IMR-90 (cell line): Measurements from ENCODE around the gene RAET1G. TPM values are rescaled to one million over a fixed set of nuclear protein-coding genes. Genes with fewer than 3 reads are reported as not detected.

Source experiments
- ATAC-seq: fragments of 200-7000 bp; cut with Tn5 transposase; 2 replicates; pipeline ENCODE4 v1.9.1; 2020; ENCODE audit warnings: low read depth, mild to moderate bottlenecking, moderate library complexity
- BruUV-seq: library from RNA; stranded (reverse); fragments of 400-500 nt; replicated peaks from 2 replicates; lab custom pipeline; 2021; lab: Mats Ljungman, UMichigan
- CTCF ChIA-PET: fragments of 300-600 bp; formaldehyde crosslinking; extraction: SDS; loops from one replicate; lab custom pipeline; 2021; ENCODE audit warnings: antibody characterized with exemption; lab: Yijun Ruan, JAX
- POLR2A ChIA-PET: fragments of 300-600 bp; sonication (Branson Sonifier 250); formaldehyde crosslinking; loops from one replicate; lab custom pipeline; 2022; ENCODE audit warnings: antibody characterized with exemption; ENCODE audit not compliant: unreplicated experiment; lab: Charles Lee
- DNase-seq: peaks from one replicate; pipeline ENCODE4 v3.0.0; 2013
- H2AFZ ChIP-seq: replicated peaks from 2 replicates; pipeline ENCODE3; 2013; ENCODE audit warnings: low read length, mild to moderate bottlenecking; ENCODE audit not compliant: poor library complexity
- H2AK5ac ChIP-seq: 2 replicates; pipeline ENCODE4 v1.6.1; 2013; ENCODE audit warnings: low read depth, low read length, inconsistent platforms
- H2AK9ac ChIP-seq: replicated peaks from 2 replicates; pipeline ENCODE3; 2013; ENCODE audit warnings: mild to moderate bottlenecking, low read depth, low read length, moderate library complexity; ENCODE audit not compliant: poor library complexity
- H2BK120ac ChIP-seq: 2 replicates; pipeline ENCODE4 v1.6.1; 2013; ENCODE audit warnings: low read depth, low read length, inconsistent platforms
- H2BK15ac ChIP-seq: 3 replicates; pipeline ENCODE4 v1.6.1; 2013; ENCODE audit warnings: low read depth, low read length, inconsistent platforms
- H2BK20ac ChIP-seq: 2 replicates; pipeline ENCODE4 v1.6.1; 2013; ENCODE audit warnings: low read depth, mild to moderate bottlenecking, inconsistent platforms, low read length, moderate library complexity
- H2BK5ac ChIP-seq: 2 replicates; pipeline ENCODE4 v1.6.1; 2013; ENCODE audit warnings: mild to moderate bottlenecking, low read depth, low read length, inconsistent platforms; ENCODE audit not compliant: poor library complexity, severe bottlenecking
- H3K14ac ChIP-seq: replicated peaks from 2 replicates; pipeline ENCODE4 v1.6.1; 2013; ENCODE audit warnings: low read depth, low read length, inconsistent platforms
- H3K18ac ChIP-seq: 2 replicates; pipeline ENCODE4 v1.6.1; 2013; ENCODE audit warnings: low read depth, low read length, control low read depth
- H3K23ac ChIP-seq: 2 replicates; pipeline ENCODE4 v1.6.1; 2013; ENCODE audit warnings: low read depth, low read length, inconsistent platforms
- H3K27ac ChIP-seq: 2 replicates; pipeline ENCODE4 v1.5.1; 2013; ENCODE audit warnings: mild to moderate bottlenecking, control low read depth, low read length; ENCODE audit not compliant: insufficient read depth
- H3K27me3 ChIP-seq: 2 replicates; pipeline ENCODE4 v1.6.1; 2013; ENCODE audit warnings: low read length; ENCODE audit not compliant: control insufficient read depth, insufficient read depth
- H3K36me3 ChIP-seq: 2 replicates; pipeline ENCODE4 v1.6.1; 2013; ENCODE audit warnings: low read length, mixed read lengths; ENCODE audit not compliant: control insufficient read depth, insufficient read depth
- H3K4ac ChIP-seq: 2 replicates; pipeline ENCODE4 v1.6.1; 2013; ENCODE audit warnings: low read depth, low read length, inconsistent platforms
- H3K4me1 ChIP-seq: 2 replicates; pipeline ENCODE4 v1.6.1; 2013; ENCODE audit warnings: low read length, mixed read lengths; ENCODE audit not compliant: control insufficient read depth, insufficient read depth
- H3K4me2 ChIP-seq: 2 replicates; pipeline ENCODE4 v1.6.1; 2013; ENCODE audit warnings: low read depth, mild to moderate bottlenecking, control low read depth, low read length, moderate library complexity
- H3K4me3 ChIP-seq: 2 replicates; pipeline ENCODE4 v1.5.1; 2013; ENCODE audit warnings: low read depth, mild to moderate bottlenecking, control low read depth, low read length, moderate library complexity; ENCODE audit not compliant: insufficient read depth
- H3K56ac ChIP-seq: 2 replicates; pipeline ENCODE4 v1.6.1; 2013; ENCODE audit warnings: low read length, inconsistent platforms; ENCODE audit not compliant: insufficient read depth; ENCODE audit errors: extremely low read depth
- H3K79me1 ChIP-seq, 2 experiments: 2 replicates each; pipeline ENCODE4 v1.6.1; 2013; ENCODE audit warnings: low read length in 2 of 2, inconsistent platforms in 1 of 2, low read depth in 1 of 2
- H3K9ac ChIP-seq: 2 replicates; pipeline ENCODE4 v1.6.1; 2013; ENCODE audit warnings: low read depth, low read length, control low read depth
- H3K9me1 ChIP-seq: 2 replicates; pipeline ENCODE4 v1.6.1; 2013; ENCODE audit warnings: low read length, inconsistent platforms; ENCODE audit not compliant: insufficient read depth
- H3K9me3 ChIP-seq: 2 replicates; pipeline ENCODE4 v1.6.1; 2013; ENCODE audit warnings: low read length; ENCODE audit not compliant: control insufficient read depth, insufficient read depth
- H4K20me1 ChIP-seq: 2 replicates; pipeline ENCODE4 v1.6.1; 2013; ENCODE audit warnings: low read length, inconsistent platforms; ENCODE audit not compliant: insufficient read depth
- H4K5ac ChIP-seq: 2 replicates; pipeline ENCODE4 v1.6.1; 2013; ENCODE audit warnings: mild to moderate bottlenecking, low read depth, low read length, control low read depth
- H4K8ac ChIP-seq, 2 experiments: 2 replicates each; pipeline ENCODE4 v1.6.1; 2013; ENCODE audit warnings: low read depth in 2 of 2, low read length in 2 of 2, control low read depth in 1 of 2, inconsistent platforms in 1 of 2
- H4K91ac ChIP-seq: 2 replicates; pipeline ENCODE4 v1.6.1; 2013; ENCODE audit warnings: low read depth, low read length, inconsistent platforms; ENCODE audit not compliant: insufficient read depth
- BHLHE40 ChIP-seq: fragments of 150-350 bp; IDR thresholded peaks from 2 replicates; pipeline ENCODE4 v1.6.1; 2016; ENCODE audit warnings: mild to moderate bottlenecking, low read depth, low read length
- CEBPB ChIP-seq: IDR thresholded peaks from 2 replicates; pipeline ENCODE4 v1.6.1; 2012; ENCODE audit warnings: low read depth, low read length, improper control_type of control experiment
- CHD1 ChIP-seq: IDR thresholded peaks from 2 replicates; pipeline ENCODE4 v1.6.1; 2012; ENCODE audit warnings: low read depth, low read length, improper control_type of control experiment
- CTCF ChIP-seq: conservative IDR thresholded peaks from 2 replicates; pipeline ENCODE4 v1.5.1; 2012; ENCODE audit warnings: mild to moderate bottlenecking, low read depth, low read length, improper control_type of control experiment
- ELK1 ChIP-seq: fragments of 150-350 bp; IDR thresholded peaks from 2 replicates; pipeline ENCODE4 v1.6.1; 2016; ENCODE audit warnings: low read depth, mild to moderate bottlenecking, low read length, moderate library complexity, borderline replicate concordance
- FOS ChIP-seq: fragments of 150-350 bp; IDR thresholded peaks from 2 replicates; pipeline ENCODE4 v1.6.1; 2016; ENCODE audit warnings: low read depth, low read length
- MAFK ChIP-seq: IDR thresholded peaks from 2 replicates; pipeline ENCODE4 v1.6.1; 2012; ENCODE audit warnings: low read depth, low read length, improper control_type of control experiment
- MAZ ChIP-seq: IDR thresholded peaks from 2 replicates; pipeline ENCODE4 v1.6.1; 2012; ENCODE audit warnings: low read depth, mild to moderate bottlenecking, low read length, improper control_type of control experiment, moderate library complexity, borderline replicate concordance
- MXI1 ChIP-seq: IDR thresholded peaks from 2 replicates; pipeline ENCODE4 v1.6.1; 2012; ENCODE audit warnings: low read depth, mild to moderate bottlenecking, low read length, moderate library complexity, borderline replicate concordance
- NFE2L2 ChIP-seq: fragments of 150-350 bp; IDR thresholded peaks from 2 replicates; pipeline ENCODE4 v1.6.1; 2016; ENCODE audit warnings: low read depth, mild to moderate bottlenecking, low read length
- POLR2A ChIP-seq: IDR thresholded peaks from 2 replicates; pipeline ENCODE4 v1.6.1; 2012; ENCODE audit warnings: mild to moderate bottlenecking, low read depth, low read length
- RFX5 ChIP-seq: IDR thresholded peaks from 2 replicates; pipeline ENCODE4 v1.8.0; 2012; ENCODE audit warnings: low read depth, mild to moderate bottlenecking, low read length, moderate library complexity
- SMC3 ChIP-seq: fragments of 150-350 bp; IDR thresholded peaks from 2 replicates; pipeline ENCODE4 v1.6.1; 2016; ENCODE audit warnings: low read depth, mild to moderate bottlenecking, antibody characterized with exemption, low read length, moderate library complexity
- USF2 ChIP-seq: fragments of 150-350 bp; IDR thresholded peaks from 2 replicates; pipeline ENCODE4 v1.6.1; 2017; ENCODE audit warnings: mild to moderate bottlenecking, antibody characterized with exemption, low read length, low read depth
- WGBS, 2 experiments: methylation state at CpG; one replicate each; pipeline versions ENCODE4 v1.1.5 to v1.1.7; 2013; ENCODE audit warnings: missing lambda C conversion rate in 2 of 2; ENCODE audit not compliant: insufficient read length in 1 of 2; ENCODE audit errors: extremely low coverage in 2 of 2; 5-methylcytosine and 5-hydroxymethylcytosine counted together
- dilution Hi-C: fragments of 300-500 bp; cut with HindIII; formaldehyde crosslinking; loops from one replicate; pipeline ENCODE4 v1.14.3; 2018; ENCODE audit warnings: low sequenced_read_pairs; ENCODE audit not compliant: unreplicated experiment
- in situ Hi-C: fragments of 300-500 bp; cut with MboI; formaldehyde crosslinking; loops from 3 replicates; pipeline ENCODE4 v1.14.3; 2019; ENCODE audit warnings: low sequenced_read_pairs, inconsistent platforms, mixed read lengths
- intact Hi-C: fragments of 100-400 bp; cut with micrococcal nuclease; formaldehyde crosslinking; loops from 2 replicates; pipeline ENCODE4 v1.10.0; 2022
- polyA plus RNA-seq, 3 experiments: library from polyadenylated mRNA; depleted of rRNA; stranded (reverse); fragments of >200 nt; gene quantifications; 2 replicates each; pipeline ENCODE4 v1.2.3, GENCODE V29; 2012; ENCODE audit warnings: low replicate concordance in 1 of 3
- total RNA-seq: library from RNA; depleted of rRNA; stranded (reverse); fragments of >200 nt; gene quantifications from 2 replicates; pipeline ENCODE4 v1.2.3, GENCODE V29; 2012

The RAET1G gene
- total and polyA plus RNA-seq, 2 of the 4 experiments (the other 2 are of a cell fraction), result 1.3 to 4.2 TPM

- H3K4me2 ChIP-seq, result no peak overlapping the region
- H3K56ac ChIP-seq, result no peak overlapping the region
- no TSS peak for BruUV-seq
- H3K27ac ChIP-seq, result no peak overlapping the region
- H3K36me3 ChIP-seq, result no peaks in the 10 kb centered on the region
- H3K9ac ChIP-seq, result no peak overlapping the region
- H3K4ac ChIP-seq, result no peak overlapping the region
- no peak overlapping the region for H3K23ac ChIP-seq
- peak overlapping the region; percentile 47 for H2AFZ ChIP-seq
- intact Hi-C loops (loop anchor here (1.0 to 10.0 kb wide), 4 partner anchors 83 to 880 kb away; partner anchors contain the start of gene ULBP3), dilution Hi-C loops (no loop called here), in situ Hi-C loops (loop anchor here (5.0 to 25.0 kb wide), 3 partner anchors 73 to 880 kb away; no protein-coding TSS in a partner anchor)
- H2AK9ac ChIP-seq, result no peak overlapping the region
- peaks cover 4% of the 10 kb centered on the region; the same call in 1 of the 2 replicates for H3K4me1 ChIP-seq
- H3K79me1 ChIP-seq, result no peaks in the 10 kb centered on the region
- H3K14ac ChIP-seq, result no peak overlapping the region
- POLR2A ChIA-PET, result no interaction called here
- WGBS, 2 experiments, result 50% methylated on average over 1 of the region's 11 CpGs; no CpG with 5 or more reads in 1 of the 2 experiments
- H3K18ac ChIP-seq, result no peak overlapping the region
- no peak overlapping the region for H2BK15ac ChIP-seq
- H4K5ac ChIP-seq, result no peak overlapping the region
- ATAC-seq (peak; percentile 77), DNase-seq (peak; percentile 77)
- H4K91ac ChIP-seq, result no peak overlapping the region
- CTCF ChIA-PET, result interaction anchor here (1.8 kb wide), 1 partner anchor 82 kb away, joined by 6 read pairs; no protein-coding TSS in a partner anchor
- H2BK20ac ChIP-seq, result no peak overlapping the region
- no peak overlapping the region for H3K4me3 ChIP-seq
- H4K8ac ChIP-seq, result no peak overlapping the region
- peaks cover 51% of the 10 kb centered on the region for H3K27me3 ChIP-seq
- no peaks in the 10 kb centered on the region for H4K20me1 ChIP-seq
- H3K9me3 ChIP-seq, result no peaks in the 10 kb centered on the region
- H2AK5ac ChIP-seq, result no peak overlapping the region
- no peak overlapping the region for H2BK120ac ChIP-seq
- no peak overlapping the region for H2BK5ac ChIP-seq
- no peaks in the 10 kb centered on the region for H3K9me1 ChIP-seq
- TF ChIP-seq CTCF (peak; percentile 85), CHD1 (no peak), USF2 (no peak), RFX5 (no peak), BHLHE40 (no peak), NFE2L2 (no peak), POLR2A (no peak), MXI1 (no peak), FOS (no peak), SMC3 (peak; percentile 83), MAZ (no peak), ELK1 (no peak), CEBPB (peak; percentile 84), MAFK (no peak)
These were observed 11.6 kb upstream of the RAET1G start for GRCh38 chr6:149934249-149935156.
